Measurements from ENCODE around the gene WNT6. TPM values are rescaled to one million over a fixed set of nuclear protein-coding genes. Genes with fewer than 3 reads are reported as not detected.

WNT6 gene
- total RNA-seq, 2 donors from 2014 or later = 1.8 to 2.4 TPM

GRCh38 chr2:218888341-218888740 lies 28.7 kb downstream of the WNT6 start:
- no peak for DNase-seq (ENCODE audit: low spot score)
- no peak overlapping the region for H3K27ac ChIP-seq
- no peaks in the 10 kb centered on the region for H3K27me3 ChIP-seq
- H3K4me1 ChIP-seq = peaks cover 0 to 19% of the 10 kb centered on the region in 2 donors
- no peaks in the 10 kb centered on the region for H3K36me3 ChIP-seq
- TF ChIP-seq CTCF (IDR thresholded peaks at IDR 0.05) = no peak
- no peaks in the 10 kb centered on the region for H3K9me3 ChIP-seq
- H3K4me3 ChIP-seq = no peak overlapping the region

- Histone ChIP-seq H3K4me3 (no peak overlapping the region), H3K27ac (no peak overlapping the region), H3K27me3 (no peaks in the 10 kb centered on the region), H3K36me3 (no peaks in the 10 kb centered on the region), H3K4me1 (peaks cover 0 to 14% of the 10 kb centered on the region in 2 donors), H3K9me3 (no peaks in the 10 kb centered on the region)
- DNase-seq (ENCODE audit: low spot score) = no peak
- TF ChIP-seq CTCF (IDR thresholded peaks at IDR 0.05) = no peak
These were observed 30.3 kb downstream of the WNT6 start for GRCh38 chr2:218889937-218890336.

DNA sequence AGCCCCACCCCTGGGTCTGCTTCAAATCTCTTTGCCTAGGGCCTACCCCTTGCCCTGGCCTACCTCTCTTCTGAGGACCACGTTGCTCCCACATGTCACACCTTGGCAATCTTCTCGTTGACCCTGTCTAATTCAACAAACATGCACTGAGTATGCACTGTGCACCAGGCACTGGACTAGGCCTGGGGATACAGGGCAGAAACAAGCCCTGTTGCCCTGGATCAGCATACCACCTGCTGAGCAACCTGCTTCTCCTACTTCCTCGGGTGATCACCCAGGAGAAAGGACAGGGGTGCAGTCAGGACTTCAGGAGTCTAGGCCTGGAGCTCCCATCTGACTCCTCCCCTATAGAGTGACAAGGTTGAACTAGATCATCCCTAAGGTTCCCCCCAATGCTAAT lies 30.8 kb downstream of the WNT6 start:
- H3K27ac ChIP-seq = no peak overlapping the region
- H3K9me3 ChIP-seq = no peaks in the 10 kb centered on the region
- no peak overlapping the region for H3K4me3 ChIP-seq
- H3K4me1 ChIP-seq = peaks cover 0 to 14% of the 10 kb centered on the region in 2 donors
- no peak for TF ChIP-seq CTCF (IDR thresholded peaks at IDR 0.05)
- no peaks in the 10 kb centered on the region for H3K36me3 ChIP-seq
- H3K27me3 ChIP-seq = no peaks in the 10 kb centered on the region
- DNase-seq (ENCODE audit: low spot score) = no peak

GRCh38 chr2:218891275-218892135 lies 31.9 kb downstream of the WNT6 start:
- DNase-seq (ENCODE audit: low spot score) = no peak
- Histone ChIP-seq H3K4me3 (no peak overlapping the region), H3K4me1 (peaks cover 0 to 17% of the 10 kb centered on the region in 2 donors), H3K9me3 (no peaks in the 10 kb centered on the region), H3K27me3 (peaks cover 2 to 3% of the 10 kb centered on the region in 2 donors), H3K36me3 (no peaks in the 10 kb centered on the region), H3K27ac (no peak overlapping the region)
- TF ChIP-seq CTCF (IDR thresholded peaks at IDR 0.05) = no peak

DNA sequence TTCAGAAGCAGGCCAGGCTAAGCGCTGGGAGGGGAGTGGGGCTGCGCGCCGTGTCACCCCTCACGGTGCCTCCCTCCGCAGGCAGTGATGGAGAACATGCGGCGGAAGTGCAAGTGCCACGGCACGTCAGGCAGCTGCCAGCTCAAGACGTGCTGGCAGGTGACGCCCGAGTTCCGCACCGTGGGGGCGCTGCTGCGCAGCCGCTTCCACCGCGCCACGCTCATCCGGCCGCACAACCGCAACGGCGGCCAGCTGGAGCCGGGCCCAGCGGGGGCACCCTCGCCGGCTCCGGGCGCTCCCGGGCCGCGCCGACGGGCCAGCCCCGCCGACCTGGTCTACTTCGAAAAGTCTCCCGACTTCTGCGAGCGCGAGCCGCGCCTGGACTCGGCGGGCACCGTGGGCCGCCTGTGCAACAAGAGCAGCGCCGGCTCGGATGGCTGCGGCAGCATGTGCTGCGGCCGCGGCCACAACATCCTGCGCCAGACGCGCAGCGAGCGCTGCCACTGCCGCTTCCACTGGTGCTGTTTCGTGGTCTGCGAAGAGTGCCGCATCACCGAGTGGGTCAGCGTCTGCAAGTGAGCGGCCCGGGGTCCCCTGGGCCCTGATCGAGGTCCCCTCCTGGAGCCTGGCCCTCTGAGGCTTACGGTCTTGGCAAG lies 33.2 kb downstream of the WNT6 start:
- H3K27me3 ChIP-seq = peaks cover 14% of the 10 kb centered on the region in 2 donors
- peaks cover 0 to 30% of the 10 kb centered on the region in 2 donors for H3K4me1 ChIP-seq
- no peak overlapping the region for H3K27ac ChIP-seq
- TF ChIP-seq CTCF (IDR thresholded peaks at IDR 0.05) = peak in 1 of 2 donors; percentile 54
- no peaks in the 10 kb centered on the region for H3K9me3 ChIP-seq
- no peaks in the 10 kb centered on the region for H3K36me3 ChIP-seq
- H3K4me3 ChIP-seq = peak overlapping the region in 1 of 2 donors; percentile 47
- DNase-seq (ENCODE audit: low spot score) = no peak
